CD14-positive monocyte (primary cell): ENCODE measurements around the gene FLT1. TPM values are rescaled to one million over a fixed set of nuclear protein-coding genes. Genes with fewer than 3 reads are reported as not detected.

Experiments
- DNase-seq, 3 donors: peaks; one replicate each; pipeline ENCODE4 v3.0.0-alpha.2; 2011 to 2022
- H2AFZ ChIP-seq: 2 replicates; pipeline ENCODE4 v1.6.0; 2012; ENCODE audit warnings: mild to moderate bottlenecking, low read depth, low read length, inconsistent platforms; ENCODE audit not compliant: insufficient read depth, poor library complexity, severe bottlenecking
- H3K27ac ChIP-seq, 2 donors: 1 replicate in 1 of 2; 2 replicates in 1 of 2; pipeline ENCODE4 v1.5.1; 2012 to 2013; ENCODE audit warnings: low read length in 2 of 2, control low read depth in 1 of 2, inconsistent platforms in 1 of 2, low read depth in 1 of 2, mild to moderate bottlenecking in 1 of 2
- H3K27me3 ChIP-seq, 2 donors: one replicate each; pipeline versions ENCODE4 v1.6.0 to v1.6.1; 2011 to 2013; ENCODE audit warnings: low read length in 2 of 2; ENCODE audit not compliant: control insufficient read depth in 2 of 2, insufficient read depth in 2 of 2
- H3K36me3 ChIP-seq, 2 donors: replicated peaks in 1 of 2; 1 replicate in 1 of 2; 2 replicates in 1 of 2; pipeline versions ENCODE4 v1.5.1 to v1.6.1; 2012 to 2013; ENCODE audit warnings: low read length in 2 of 2, control low read depth in 1 of 2, inconsistent platforms in 1 of 2, mild to moderate bottlenecking in 1 of 2; ENCODE audit not compliant: insufficient read depth in 2 of 2, control insufficient read depth in 1 of 2
- H3K4me1 ChIP-seq, 2 donors: 1 replicate in 1 of 2; 2 replicates in 1 of 2; pipeline versions ENCODE4 v1.5.1 to v1.6.1; 2012 to 2013; ENCODE audit warnings: low read length in 2 of 2, control low read depth in 1 of 2, inconsistent platforms in 1 of 2, mild to moderate bottlenecking in 1 of 2, moderate library complexity in 1 of 2; ENCODE audit not compliant: insufficient read depth in 2 of 2, control insufficient read depth in 1 of 2
- H3K4me2 ChIP-seq: replicated peaks from 2 replicates; pipeline ENCODE3; 2012; ENCODE audit warnings: low read length, moderate library complexity, mild to moderate bottlenecking; ENCODE audit not compliant: poor library complexity, severe bottlenecking; ENCODE audit errors: extremely low read depth
- H3K4me3 ChIP-seq, 3 experiments: fragments of 200-600 bp in 1 of 3; sonication (generic) in 1 of 3; replicated peaks in 1 of 3; 1 replicate in 2 of 3; 2 replicates in 1 of 3; pipeline ENCODE4 v1.5.1; 2011 to 2013; ENCODE audit warnings: low read length in 3 of 3, mild to moderate bottlenecking in 3 of 3, control low read depth in 2 of 3, low read depth in 2 of 3, inconsistent platforms in 1 of 3, moderate library complexity in 1 of 3
- H3K79me2 ChIP-seq: 2 replicates; pipeline ENCODE4 v1.6.0; 2012; ENCODE audit warnings: mild to moderate bottlenecking, control low read depth, inconsistent platforms, low read length, moderate library complexity; ENCODE audit not compliant: insufficient read depth
- H3K9ac ChIP-seq: 2 replicates; pipeline ENCODE4 v1.6.0; 2017; ENCODE audit warnings: low read length, mild to moderate bottlenecking; ENCODE audit not compliant: insufficient read depth, poor library complexity, severe bottlenecking
- H3K9me3 ChIP-seq, 2 donors: replicated peaks in 1 of 2; 1 replicate in 1 of 2; 2 replicates in 1 of 2; pipeline versions ENCODE4 v1.5.1 to v1.6.1; 2012 to 2013; ENCODE audit warnings: low read length in 2 of 2, control low read depth in 1 of 2; ENCODE audit not compliant: control insufficient read depth in 1 of 2, insufficient read depth in 1 of 2
- H4K20me1 ChIP-seq: 2 replicates; pipeline ENCODE4 v1.6.0; 2012; ENCODE audit warnings: mild to moderate bottlenecking, low read length, control low read depth, moderate library complexity; ENCODE audit not compliant: insufficient read depth
- H3K27ac Mint-ChIP-seq, 7 donors: one replicate each; pipeline ENCODE4 v1.8.0; 2020; ENCODE audit warnings: mild to moderate bottlenecking in 7 of 7, mixed read lengths in 7 of 7, moderate library complexity in 6 of 7, inconsistent platforms in 2 of 7
- H3K27me3 Mint-ChIP-seq, 3 donors: one replicate each; pipeline ENCODE4 v1.8.0; 2021 to 2022; ENCODE audit warnings: low read depth in 3 of 3, mild to moderate bottlenecking in 3 of 3, mixed read lengths in 3 of 3, moderate library complexity in 3 of 3, inconsistent platforms in 1 of 3
- H3K36me3 Mint-ChIP-seq, 2 donors: one replicate each; pipeline ENCODE4 v1.8.0; 2020; ENCODE audit warnings: mixed read lengths in 2 of 2, inconsistent platforms in 1 of 2, mild to moderate bottlenecking in 1 of 2
- H3K4me1 Mint-ChIP-seq: one replicate; pipeline ENCODE4 v1.8.0; 2020; ENCODE audit warnings: mild to moderate bottlenecking, mixed read lengths
- H3K4me3 Mint-ChIP-seq, 2 donors: one replicate each; pipeline ENCODE4 v1.8.0; 2020; ENCODE audit warnings: mild to moderate bottlenecking in 2 of 2, mixed read lengths in 2 of 2, moderate library complexity in 1 of 2
- H3K9me3 Mint-ChIP-seq, 7 donors: one replicate each; pipeline ENCODE4 v1.8.0; 2020 to 2022; ENCODE audit warnings: mixed read lengths in 7 of 7, mild to moderate bottlenecking in 6 of 7, moderate library complexity in 6 of 7, inconsistent platforms in 2 of 7
- CTCF ChIP-seq: fragments of 200-600 bp; IDR thresholded peaks from one replicate; pipeline ENCODE4 v1.8.0; 2022; ENCODE audit warnings: antibody characterized with exemption, mild to moderate bottlenecking
- WGBS: methylation state at CpG from one replicate; pipeline ENCODE4 v1.1.5; 2013; ENCODE audit warnings: missing lambda C conversion rate; ENCODE audit not compliant: insufficient coverage; 5-methylcytosine and 5-hydroxymethylcytosine counted together
- intact Hi-C, 2 donors: fragments of 100-400 bp; cut with micrococcal nuclease; formaldehyde crosslinking; loops; one replicate each; pipeline versions ENCODE4 v1.15.0 to v1.15.1; 2023
- polyA plus RNA-seq, 3 donors: library from polyadenylated mRNA; depleted of rRNA in 1 of 3; unstranded in 2 of 3; stranded (reverse) in 1 of 3; fragments of 300-500 nt in 2 of 3; fragments of >200 nt in 1 of 3; fragmentation: Illumina TruSeq in 2 of 3; gene quantifications; 1 replicate in 2 of 3; 2 replicates in 1 of 3; pipeline ENCODE4 v1.2.3, GENCODE V29; 2012 to 2021

FLT1 gene
- polyA plus RNA-seq, 3 donors: 0.28 TPM; not detected in 2

- H3K4me3 Mint-ChIP-seq: peak overlapping the region in 1 of 2 donors; percentile 39
- H3K36me3 Mint-ChIP-seq: no peaks in the 10 kb centered on the region
- peaks cover 7% of the 10 kb centered on the region for H3K4me1 Mint-ChIP-seq
- H3K27me3 ChIP-seq: peaks cover 84 to 96% of the 10 kb centered on the region in 2 donors
- no peak for TF ChIP-seq CTCF
- no peak overlapping the region for H3K27ac Mint-ChIP-seq
- DNase-seq: no peak
- no peak overlapping the region for H3K27ac ChIP-seq
- H3K9ac ChIP-seq: no peak overlapping the region
- H3K36me3 ChIP-seq: no peaks in the 10 kb centered on the region
- H3K4me3 ChIP-seq: no peak overlapping the region
- no peaks in the 10 kb centered on the region for H3K79me2 ChIP-seq
- 94% methylated on average over 2 of the region's 6 CpGs for whole genome bisulfite sequencing
- no peak overlapping the region for H3K4me2 ChIP-seq
- no peaks in the 10 kb centered on the region for H4K20me1 ChIP-seq
- peaks cover 69 to 94% (median 87%) of the 10 kb centered on the region in 3 donors for H3K27me3 Mint-ChIP-seq
- no peak overlapping the region for H2AFZ ChIP-seq
- H3K4me1 ChIP-seq: no peaks in the 10 kb centered on the region
- intact Hi-C loops: no loop called here
- peaks cover 0 to 4% (median 0%) of the 10 kb centered on the region in 7 donors for H3K9me3 Mint-ChIP-seq
- no peaks in the 10 kb centered on the region for H3K9me3 ChIP-seq
Measured at GRCh38 chr13:28349371-28349770, 145.6 kb downstream of the FLT1 start.

- intact Hi-C loops: no loop called here
- no peaks in the 10 kb centered on the region for H3K36me3 Mint-ChIP-seq
- H3K4me1 Mint-ChIP-seq: peaks cover 7% of the 10 kb centered on the region
- no peak overlapping the region for H3K27ac Mint-ChIP-seq
- Histone ChIP-seq H3K27me3 (peaks cover 78 to 91% of the 10 kb centered on the region in 2 donors), H3K4me3 (no peak overlapping the region), H2AFZ (no peak overlapping the region), H3K79me2 (no peaks in the 10 kb centered on the region), H3K4me1 (no peaks in the 10 kb centered on the region), H3K9ac (no peak overlapping the region), H3K9me3 (no peaks in the 10 kb centered on the region), H4K20me1 (no peaks in the 10 kb centered on the region), H3K4me2 (no peak overlapping the region), H3K27ac (no peak overlapping the region), H3K36me3 (no peaks in the 10 kb centered on the region)
- peak overlapping the region in 1 of 2 donors; percentile 69 for H3K4me3 Mint-ChIP-seq
- TF ChIP-seq CTCF: no peak
- 0% methylated on average over 1 of the region's 5 CpGs for WGBS
- H3K27me3 Mint-ChIP-seq: peaks cover 73 to 96% (median 94%) of the 10 kb centered on the region in 3 donors
- peak in 2 of 3 donors; percentile 22 to 39 for DNase-seq
- H3K9me3 Mint-ChIP-seq: peaks cover 0 to 4% (median 0%) of the 10 kb centered on the region in 7 donors
Measured at GRCh38 chr13:28347456-28348371, 147.2 kb downstream of the FLT1 start.
